Measurements from ENCODE around the gene NCOA7. TPM values are rescaled to one million over a fixed set of nuclear protein-coding genes. Genes with fewer than 3 reads are reported as not detected.

The NCOA7 gene
- total and polyA plus RNA-seq, 9 donors, result 5.5 to 9.1 (median 6.1) TPM

DNA sequence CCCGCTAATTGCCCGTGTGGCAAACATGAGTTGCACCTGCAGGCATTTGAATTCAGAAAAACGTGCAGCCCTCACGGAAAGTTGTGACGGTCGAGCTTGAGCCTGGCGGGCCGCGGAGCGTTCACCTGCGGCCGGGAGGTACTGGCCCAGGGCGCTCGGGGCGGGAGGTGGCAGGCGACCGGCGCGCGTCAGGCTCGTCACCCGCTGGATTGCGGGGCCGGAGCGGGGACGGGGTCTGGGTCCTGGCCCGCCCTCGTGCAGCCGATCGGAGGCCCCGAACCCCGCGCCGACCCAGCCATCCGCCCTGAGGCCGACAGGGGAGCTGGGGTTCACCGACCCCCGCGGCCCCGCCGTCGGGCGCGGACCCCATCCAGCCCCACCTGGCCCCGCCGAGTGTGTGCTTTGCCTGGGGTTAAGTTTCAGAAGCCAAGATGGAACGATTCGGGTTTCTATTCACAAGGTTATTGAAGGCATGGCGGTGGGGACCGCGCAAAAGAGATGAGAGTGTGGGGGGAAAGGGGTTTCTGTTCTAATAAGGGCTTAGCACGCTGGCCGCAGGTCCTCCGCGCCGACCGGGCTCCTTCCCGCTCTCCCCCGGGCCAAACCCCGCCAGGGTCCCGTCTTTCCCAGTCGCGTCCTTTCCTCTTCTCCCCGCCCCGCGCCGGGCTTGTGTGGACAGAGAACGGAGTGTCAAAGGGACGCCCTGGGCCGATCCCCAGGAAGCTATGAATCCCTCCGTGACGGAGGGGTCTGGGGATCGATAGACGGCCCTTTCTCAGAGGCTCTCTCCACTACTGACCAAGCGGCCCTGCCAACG is 43.0 kb upstream of the NCOA7 start:
- Histone ChIP-seq H3K36me3 (ENCODE audit: control insufficient read depth, insufficient read depth, low read length) (no peaks in the 10 kb centered on the region), H3K9me3 (replicated peaks; ENCODE audit: control insufficient read depth, low read depth, low read length) (no peaks in the 10 kb centered on the region), H3K4me1 (ENCODE audit: control insufficient read depth, insufficient read depth, low read length) (peaks cover 23% of the 10 kb centered on the region), H3K4me3 (ENCODE audit: low read length) (peak overlapping the region; percentile 60), H3K27me3 (ENCODE audit: control insufficient read depth, insufficient read depth, low read length) (peaks cover 39% of the 10 kb centered on the region), H3K27ac (ENCODE audit: low read length) (peak overlapping the region; percentile 92)
- WGBS (ENCODE audit: insufficient coverage), result 1% methylated on average over 67 of the region's 76 CpGs
- DNase-seq, result peak; percentile 37

DNA sequence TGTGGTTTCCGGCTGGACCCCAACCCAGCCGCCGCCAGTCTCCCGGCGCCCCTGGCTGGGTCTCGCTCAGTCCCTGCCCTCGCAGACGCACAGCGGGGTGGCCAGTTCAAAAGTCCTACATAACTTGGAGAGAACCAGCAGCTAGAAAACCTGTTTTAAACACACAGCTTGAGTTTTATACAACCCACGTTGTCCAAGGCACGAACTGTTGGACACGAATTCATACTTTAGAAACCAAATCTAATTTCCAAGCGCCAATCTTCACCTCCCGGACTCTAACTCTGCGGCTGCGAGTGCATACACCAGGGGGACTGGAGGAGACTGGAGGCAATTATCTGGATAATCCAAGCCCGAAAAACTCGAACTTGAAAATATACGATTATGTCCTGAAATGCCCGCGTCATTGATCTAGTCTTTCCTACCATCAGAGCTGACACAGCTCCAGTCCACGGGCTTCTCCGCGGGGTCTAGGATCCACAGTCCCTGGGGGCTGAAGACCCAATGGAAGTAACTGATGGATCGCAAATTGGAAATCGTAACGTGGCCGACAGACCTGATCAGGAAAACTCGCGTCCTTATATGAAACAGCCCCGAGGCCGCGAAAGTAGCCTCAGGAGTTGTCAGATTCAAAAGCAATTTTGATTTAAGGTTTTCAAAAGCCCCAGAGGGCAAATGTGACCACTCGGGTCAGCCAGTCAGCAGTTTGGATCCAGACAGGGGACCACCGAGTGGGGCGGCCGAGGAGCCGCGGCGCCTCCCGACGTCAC is 42.2 kb upstream of the NCOA7 start:
- Histone ChIP-seq H3K27ac (ENCODE audit: low read length) (peak overlapping the region; percentile 92), H3K36me3 (ENCODE audit: control insufficient read depth, insufficient read depth, low read length) (no peaks in the 10 kb centered on the region), H3K4me3 (ENCODE audit: low read length) (peak overlapping the region; percentile 60), H3K9me3 (replicated peaks; ENCODE audit: control insufficient read depth, low read depth, low read length) (no peaks in the 10 kb centered on the region), H3K27me3 (ENCODE audit: control insufficient read depth, insufficient read depth, low read length) (peaks cover 39% of the 10 kb centered on the region), H3K4me1 (ENCODE audit: control insufficient read depth, insufficient read depth, low read length) (peaks cover 23% of the 10 kb centered on the region)
- WGBS (ENCODE audit: insufficient coverage), result 0% methylated on average over 41 of the region's 42 CpGs
- peak; percentile 34 for DNase-seq

DNA sequence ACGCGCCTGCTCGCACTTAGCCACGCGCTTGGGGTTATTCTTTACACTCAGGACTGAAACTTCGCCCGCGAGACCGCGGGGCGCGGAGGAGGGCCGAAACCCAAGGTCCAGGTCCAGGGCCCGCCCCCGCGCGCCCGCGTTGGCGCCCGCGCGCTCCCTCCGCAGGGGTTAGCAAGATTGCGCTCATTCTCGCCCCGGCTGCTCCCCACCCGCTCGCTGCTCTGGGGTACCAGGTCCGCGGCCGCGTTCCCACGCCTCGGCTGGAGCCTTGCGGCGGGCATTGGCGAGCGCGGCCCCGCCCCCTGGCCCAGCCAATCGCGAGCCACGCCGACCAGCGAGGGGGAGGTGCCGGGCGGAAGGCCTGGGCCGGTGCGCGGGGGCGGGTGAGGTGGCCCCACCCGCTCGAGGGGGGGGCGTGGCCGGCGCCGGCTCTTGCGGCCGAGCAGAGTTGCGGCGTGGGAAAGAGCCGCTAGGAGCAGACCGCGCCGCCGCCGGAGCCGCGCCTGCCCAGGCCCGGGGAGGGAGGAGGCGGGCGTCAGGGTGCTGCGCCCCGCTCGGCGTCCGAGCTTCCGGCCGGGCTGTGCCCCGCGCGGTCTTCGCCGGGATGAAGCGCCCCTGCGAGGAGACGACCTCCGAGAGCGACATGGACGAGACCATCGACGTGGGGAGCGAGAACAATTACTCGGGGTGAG is 41.4 kb upstream of the NCOA7 start, which contains the start of gene HEY2:
Gene HEY2, plus strand, starts transcription at position 460 of the 692 bp plus-strand sequence. Its CDS starts 145 bp downstream, at position 605.
- H3K9me3 ChIP-seq (replicated peaks; ENCODE audit: control insufficient read depth, low read depth, low read length), result no peaks in the 10 kb centered on the region
- peak within 1 kb of the TSS; percentile 92 for H3K27ac ChIP-seq (ENCODE audit: low read length)
- peaks cover 39% of the 10 kb centered on the region for H3K27me3 ChIP-seq (ENCODE audit: control insufficient read depth, insufficient read depth, low read length)
- DNase-seq, result peak; percentile 97
- H3K4me1 ChIP-seq (ENCODE audit: control insufficient read depth, insufficient read depth, low read length), result peaks cover 23% of the 10 kb centered on the region
- H3K4me3 ChIP-seq (ENCODE audit: low read length), result peak within 1 kb of the TSS; percentile 60
- WGBS (ENCODE audit: insufficient coverage), result under 1% methylated on average over 94 of the region's 95 CpGs
- no peaks in the 10 kb centered on the region for H3K36me3 ChIP-seq (ENCODE audit: control insufficient read depth, insufficient read depth, low read length)

DNA sequence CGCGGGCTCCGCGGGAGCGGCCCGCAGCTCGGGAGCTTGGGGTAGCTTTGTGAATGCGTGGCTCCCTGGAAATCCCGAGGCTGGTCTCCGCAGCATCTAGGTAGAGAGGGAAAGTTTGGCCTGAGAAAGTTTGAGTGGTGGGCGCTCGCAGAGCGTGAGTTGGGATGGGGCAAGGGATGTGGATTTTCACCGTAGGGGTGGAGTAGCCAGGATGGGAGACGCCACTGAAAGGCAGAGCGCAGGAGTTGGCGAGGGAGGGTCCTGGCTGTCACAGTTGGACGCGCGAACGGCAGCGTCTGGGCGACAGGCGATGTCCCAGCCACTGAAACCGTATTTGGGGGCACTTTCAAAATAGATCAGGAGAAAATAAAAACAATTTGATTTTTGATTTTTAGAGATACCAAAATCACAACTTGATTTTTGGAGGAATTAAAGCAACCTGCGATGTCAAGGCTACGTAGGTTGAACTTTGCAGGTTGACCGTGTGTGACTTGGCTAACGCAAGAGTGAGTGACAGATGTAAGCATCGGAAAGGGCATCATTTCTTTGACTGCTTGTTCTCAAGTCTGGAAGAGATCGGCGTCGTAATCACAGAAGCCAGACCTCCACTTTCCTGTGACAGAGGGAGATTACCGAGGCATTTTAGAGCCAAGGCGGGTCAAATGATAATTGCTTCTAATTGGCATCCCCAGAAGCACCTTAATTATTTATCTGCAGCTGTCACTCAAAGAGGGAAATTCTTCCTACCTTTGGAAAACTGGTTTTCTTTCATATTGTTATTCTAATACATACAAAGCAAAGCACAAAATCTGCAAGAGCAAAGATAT is 40.7 kb upstream of the NCOA7 start:
- peaks cover 23% of the 10 kb centered on the region for H3K4me1 ChIP-seq (ENCODE audit: control insufficient read depth, insufficient read depth, low read length)
- peak overlapping the region; percentile 56 for H3K4me3 ChIP-seq (ENCODE audit: low read length)
- no peaks in the 10 kb centered on the region for H3K36me3 ChIP-seq (ENCODE audit: control insufficient read depth, insufficient read depth, low read length)
- H3K27ac ChIP-seq (ENCODE audit: low read length), result peak overlapping the region; percentile 84
- peaks cover 39% of the 10 kb centered on the region for H3K27me3 ChIP-seq (ENCODE audit: control insufficient read depth, insufficient read depth, low read length)
- 4% methylated on average over 29 of the region's 35 CpGs for WGBS (ENCODE audit: insufficient coverage)
- no peaks in the 10 kb centered on the region for H3K9me3 ChIP-seq (replicated peaks; ENCODE audit: control insufficient read depth, low read depth, low read length)
- DNase-seq, result peak; percentile 20

DNA sequence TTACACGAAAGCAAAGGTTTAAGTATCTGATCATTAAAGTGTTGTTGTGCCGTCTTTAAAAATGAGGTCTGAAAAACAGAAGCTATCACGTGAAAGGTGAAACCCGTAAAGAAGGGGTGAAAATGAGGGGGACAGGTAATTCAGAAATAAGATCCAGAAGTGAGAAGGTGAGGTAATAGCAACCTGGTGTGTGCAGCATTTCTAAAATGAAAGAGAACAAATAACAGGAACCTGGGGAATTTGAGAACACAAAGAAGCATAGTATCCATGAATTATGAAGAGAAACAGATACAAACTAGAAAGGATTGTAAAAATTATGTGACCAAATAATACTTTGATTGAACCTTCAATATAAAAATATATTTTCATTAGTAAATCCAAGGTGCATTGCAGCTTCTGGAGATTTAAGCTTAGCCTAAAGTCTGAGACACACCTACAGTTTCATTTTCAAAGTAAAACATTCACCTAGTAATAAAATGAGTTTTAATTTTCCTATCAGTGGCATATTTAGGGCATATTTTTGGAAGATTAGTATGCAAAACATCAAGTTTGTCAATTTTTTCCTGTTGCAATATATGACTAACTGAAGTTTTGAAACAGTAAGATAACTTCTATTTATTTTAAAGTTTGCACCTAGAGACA is 39.9 kb upstream of the NCOA7 start:
- Histone ChIP-seq H3K4me1 (ENCODE audit: control insufficient read depth, insufficient read depth, low read length) (peaks cover 23% of the 10 kb centered on the region), H3K27ac (ENCODE audit: low read length) (no peak overlapping the region), H3K27me3 (ENCODE audit: control insufficient read depth, insufficient read depth, low read length) (peaks cover 35% of the 10 kb centered on the region), H3K4me3 (ENCODE audit: low read length) (peak overlapping the region; percentile 56), H3K9me3 (replicated peaks; ENCODE audit: control insufficient read depth, low read depth, low read length) (no peaks in the 10 kb centered on the region), H3K36me3 (ENCODE audit: control insufficient read depth, insufficient read depth, low read length) (peaks cover 5% of the 10 kb centered on the region)
- DNase-seq, result no peak
- WGBS (ENCODE audit: insufficient coverage), result 16% methylated on average over 3 of the region's 4 CpGs

DNA sequence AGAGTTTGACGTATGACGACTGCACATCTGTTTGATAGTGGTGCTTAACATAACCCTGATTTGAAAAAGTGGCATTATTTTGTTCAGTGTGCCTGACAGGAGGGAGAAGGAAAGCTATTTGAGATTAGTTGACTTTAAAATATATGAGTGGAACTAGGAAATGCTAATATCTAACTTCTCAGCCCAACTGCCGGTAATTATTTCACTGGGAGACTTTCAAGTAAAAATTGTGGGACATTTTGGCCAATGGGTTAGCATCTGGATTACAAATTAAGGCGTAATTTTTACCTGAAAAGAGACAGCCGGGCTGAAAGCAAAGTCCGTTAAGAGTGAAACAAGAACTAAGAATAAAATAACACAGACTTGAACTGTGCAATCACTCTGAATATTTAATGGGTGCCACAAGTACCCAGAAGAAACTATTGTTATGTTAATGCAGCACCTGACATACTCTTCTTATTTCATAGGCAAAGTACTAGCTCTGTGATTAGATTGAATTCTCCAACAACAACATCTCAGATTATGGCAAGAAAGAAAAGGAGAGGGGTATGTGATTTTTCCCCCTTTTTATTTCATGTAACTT is 39.3 kb upstream of the NCOA7 start:
- WGBS (ENCODE audit: insufficient coverage), result no CpG with 5 or more reads among the region's 6 CpGs
- peaks cover 5% of the 10 kb centered on the region for H3K36me3 ChIP-seq (ENCODE audit: control insufficient read depth, insufficient read depth, low read length)
- peak overlapping the region; percentile 0 for H3K4me3 ChIP-seq (ENCODE audit: low read length)
- no peak overlapping the region for H3K27ac ChIP-seq (ENCODE audit: low read length)
- peaks cover 23% of the 10 kb centered on the region for H3K4me1 ChIP-seq (ENCODE audit: control insufficient read depth, insufficient read depth, low read length)
- no peaks in the 10 kb centered on the region for H3K9me3 ChIP-seq (replicated peaks; ENCODE audit: control insufficient read depth, low read depth, low read length)
- DNase-seq, result no peak
- H3K27me3 ChIP-seq (ENCODE audit: control insufficient read depth, insufficient read depth, low read length), result peaks cover 33% of the 10 kb centered on the region

DNA sequence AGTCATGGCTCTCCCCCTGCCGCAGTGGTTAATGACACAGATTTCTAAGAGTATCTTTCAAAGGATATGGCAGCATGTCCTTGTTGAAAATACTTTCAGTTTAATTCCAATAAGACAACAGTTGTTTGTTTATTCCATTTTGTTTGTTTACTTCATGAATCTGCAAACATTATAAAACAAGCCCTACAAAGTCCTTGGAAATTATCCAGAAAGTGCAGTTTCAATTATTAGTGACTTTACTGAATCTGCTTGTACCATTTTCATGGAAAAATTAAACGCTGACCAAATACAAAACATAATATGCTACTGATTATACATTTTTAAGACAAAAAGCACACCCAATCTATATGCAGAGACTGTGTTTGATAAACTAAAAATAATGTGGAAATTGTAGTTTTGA is 38.0 kb upstream of the NCOA7 start:
- WGBS (ENCODE audit: insufficient coverage), result no CpG with 5 or more reads among the region's 2 CpGs
- no peaks in the 10 kb centered on the region for H3K9me3 ChIP-seq (replicated peaks; ENCODE audit: control insufficient read depth, low read depth, low read length)
- DNase-seq, result no peak
- no peak overlapping the region for H3K27ac ChIP-seq (ENCODE audit: low read length)
- H3K4me3 ChIP-seq (ENCODE audit: low read length), result no peak overlapping the region
- peaks cover 23% of the 10 kb centered on the region for H3K27me3 ChIP-seq (ENCODE audit: control insufficient read depth, insufficient read depth, low read length)
- peaks cover 5% of the 10 kb centered on the region for H3K36me3 ChIP-seq (ENCODE audit: control insufficient read depth, insufficient read depth, low read length)
- H3K4me1 ChIP-seq (ENCODE audit: control insufficient read depth, insufficient read depth, low read length), result peaks cover 18% of the 10 kb centered on the region

DNA sequence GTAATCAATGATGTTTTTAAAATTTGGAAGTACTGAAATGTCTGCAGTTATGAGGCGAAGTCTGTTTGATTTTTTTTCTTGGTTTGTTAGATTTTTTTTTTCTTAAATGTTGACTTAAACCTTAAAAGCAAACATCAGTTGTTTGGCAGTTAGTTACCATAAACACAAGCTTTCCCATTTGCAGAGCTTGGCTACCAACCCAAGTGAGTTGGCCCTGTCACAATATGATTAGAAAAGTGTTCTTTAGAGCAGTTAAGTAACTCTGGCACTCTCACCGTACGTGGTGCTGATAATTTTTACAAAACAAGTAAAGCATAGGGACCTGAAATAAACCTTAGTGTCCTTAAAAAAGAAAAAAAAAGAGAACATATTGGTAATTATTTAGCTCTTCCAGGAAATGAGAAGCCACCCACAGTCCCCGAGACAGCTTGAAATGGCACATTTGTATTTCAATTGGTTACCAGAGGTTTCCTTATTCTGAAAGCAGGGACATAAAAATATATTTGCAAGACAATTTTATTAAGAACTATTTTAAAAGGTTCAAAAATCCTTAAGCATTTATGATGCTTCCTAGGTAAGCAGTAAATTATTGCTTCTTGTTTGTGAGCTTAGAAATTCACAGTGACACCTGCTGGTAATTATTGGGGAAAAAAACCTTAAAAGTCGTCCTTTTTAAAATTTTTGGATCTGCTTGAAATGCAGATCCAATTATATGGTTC is 37.4 kb upstream of the NCOA7 start:
- Histone ChIP-seq H3K4me3 (ENCODE audit: low read length) (no peak overlapping the region), H3K36me3 (ENCODE audit: control insufficient read depth, insufficient read depth, low read length) (peaks cover 5% of the 10 kb centered on the region), H3K9me3 (replicated peaks; ENCODE audit: control insufficient read depth, low read depth, low read length) (no peaks in the 10 kb centered on the region), H3K27ac (ENCODE audit: low read length) (no peak overlapping the region), H3K27me3 (ENCODE audit: control insufficient read depth, insufficient read depth, low read length) (peaks cover 17% of the 10 kb centered on the region), H3K4me1 (ENCODE audit: control insufficient read depth, insufficient read depth, low read length) (peaks cover 13% of the 10 kb centered on the region)
- DNase-seq, result peak; percentile 43
- WGBS (ENCODE audit: insufficient coverage), result no CpG with 5 or more reads among the region's 5 CpGs

All from muscle of leg (tissue), 11 donors.